ENCODE results near the gene DDX41.

GRCh38 chr5:177526191-177526590 lies 9.4 kb upstream of the DDX41 start:
- TF ChIP-seq CTCF (IDR thresholded peaks at IDR 0.05) (no peak), EZH2 (IDR thresholded peaks at IDR 0.05; ENCODE audit: borderline replicate concordance, insufficient read depth, low read depth, low read length, poor library complexity, severe bottlenecking) (no peak)

Data from B cell (primary cell).